Measurements from ENCODE around the gene ZNF215.
"Not testable (repeated sequence)": the region's sequence is repeated elsewhere in the genome, so short reads cannot be mapped to it uniquely, and the experiment has no call there.

Gene ZNF215

DNA sequence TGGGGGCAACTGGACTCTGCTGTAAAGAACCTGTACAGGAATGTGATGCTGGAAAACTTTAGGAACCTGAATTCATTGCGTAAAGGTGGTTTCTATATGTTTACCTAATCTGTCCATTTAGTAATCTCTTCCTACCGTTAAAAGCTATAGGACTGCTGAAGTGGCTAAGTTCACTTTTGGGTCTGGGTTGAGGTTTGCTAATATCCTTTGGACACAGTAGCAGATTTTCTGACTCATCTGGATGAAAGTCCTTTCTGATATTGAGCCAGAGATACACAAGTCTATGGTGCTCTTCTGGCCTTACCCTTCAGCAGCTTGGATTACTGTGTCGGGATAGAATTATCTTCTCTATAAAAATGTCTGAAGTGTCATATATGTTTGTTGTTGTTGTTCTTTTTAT, 16.9 kb downstream of the ZNF215 start:
- no peak for DNase-seq

DNA sequence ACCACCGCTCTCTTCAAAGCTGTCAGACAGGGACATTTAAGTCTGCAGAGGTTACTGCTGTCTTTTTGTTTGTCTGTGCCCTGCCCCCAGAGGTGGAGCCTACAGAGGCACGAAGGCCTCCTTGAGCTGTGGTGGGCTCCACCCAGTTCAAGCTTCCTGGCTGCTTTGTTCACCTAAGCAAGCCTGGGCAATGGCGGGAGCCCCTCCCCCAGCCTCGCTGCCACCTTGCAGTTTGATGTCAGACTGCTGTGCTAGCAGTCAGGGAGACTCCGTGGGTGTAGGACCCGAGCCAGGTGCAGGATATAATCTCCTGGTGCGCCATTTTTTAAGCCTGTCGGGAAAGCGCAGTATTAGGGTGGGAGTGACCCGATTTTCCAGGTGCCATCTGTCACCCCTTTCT, 28.0 kb downstream of the ZNF215 start:
- DNase-seq, result not testable (repeated sequence)

DNA sequence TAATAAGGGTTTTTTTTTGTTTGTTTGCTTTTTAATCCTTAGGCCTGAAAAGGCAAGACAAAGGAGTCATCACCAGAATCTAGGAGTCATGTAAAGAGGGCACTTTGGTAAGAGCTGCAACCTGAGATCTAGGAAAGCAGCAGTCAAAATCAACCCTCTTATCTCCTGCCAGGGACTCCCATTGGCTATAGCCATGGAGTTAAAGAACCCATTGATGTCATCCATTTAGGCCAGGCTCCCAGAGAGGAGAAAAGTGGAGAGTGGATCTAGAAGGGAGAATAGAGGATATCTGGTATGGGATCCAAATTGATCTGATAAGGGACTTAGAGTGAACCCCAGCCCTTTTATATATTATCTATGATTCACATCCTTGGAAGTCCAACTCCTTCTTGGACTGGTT, 35.9 kb downstream of the ZNF215 start:
- no peak for DNase-seq

DNA sequence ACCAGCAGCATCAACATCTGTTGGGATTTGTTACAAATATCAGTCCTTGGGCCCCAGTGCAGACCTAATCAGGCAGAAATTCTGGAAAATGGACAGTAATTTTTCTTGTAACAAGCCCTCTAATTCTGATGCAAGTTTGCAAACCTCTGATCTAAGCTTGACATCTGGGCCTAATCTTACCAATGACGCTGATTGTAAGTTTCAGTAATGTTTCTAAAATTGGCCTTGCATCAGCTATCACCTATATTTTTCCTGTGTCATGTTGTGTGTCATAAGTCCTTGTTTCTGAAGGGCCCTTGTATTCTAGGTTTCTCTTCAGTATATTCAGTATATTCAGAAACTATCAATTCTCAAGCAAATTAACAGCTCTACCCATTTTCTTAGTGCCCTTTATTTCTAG, 36.4 kb downstream of the ZNF215 start:
- no peak for DNase-seq

DNA sequence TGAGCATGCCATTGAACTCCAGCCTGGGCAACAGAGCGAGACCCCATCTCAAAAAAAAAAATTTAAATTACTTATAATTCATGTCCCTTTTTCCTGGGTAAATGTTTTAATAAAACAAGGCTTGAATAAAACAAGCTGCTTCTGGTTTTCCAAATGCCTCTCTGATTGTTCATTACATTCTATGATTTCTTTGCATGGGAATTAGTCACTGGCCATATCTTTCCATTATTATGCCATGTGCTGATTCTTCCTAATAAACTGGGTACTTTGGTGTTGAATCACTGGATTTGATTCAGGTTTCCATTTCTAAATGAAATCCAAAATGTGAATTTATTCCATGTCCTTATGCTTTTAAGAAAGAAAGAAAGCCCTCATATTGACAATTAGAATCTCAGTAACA, 42.6 kb downstream of the ZNF215 start:
- DNase-seq, result no peak

DNA sequence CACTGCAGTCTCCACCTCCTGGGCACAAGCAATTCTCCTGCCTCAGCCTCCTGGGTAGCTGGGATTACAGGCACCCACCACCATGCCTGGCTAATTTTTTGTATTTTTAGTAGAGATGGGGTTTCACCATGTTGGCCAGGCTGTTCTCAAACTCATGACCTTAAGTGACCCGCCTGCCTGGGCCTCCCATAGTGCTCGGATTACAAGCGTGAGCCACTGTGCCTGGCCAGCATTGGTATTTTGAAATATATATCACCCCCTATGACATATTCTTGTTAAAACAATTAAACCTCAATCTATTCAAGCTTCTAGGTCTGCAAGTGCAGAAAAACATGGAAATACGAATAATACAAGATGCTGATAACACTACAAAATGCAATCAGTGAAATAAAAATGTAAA, 43.6 kb downstream of the ZNF215 start:
- DNase-seq, result not testable (repeated sequence)

DNA sequence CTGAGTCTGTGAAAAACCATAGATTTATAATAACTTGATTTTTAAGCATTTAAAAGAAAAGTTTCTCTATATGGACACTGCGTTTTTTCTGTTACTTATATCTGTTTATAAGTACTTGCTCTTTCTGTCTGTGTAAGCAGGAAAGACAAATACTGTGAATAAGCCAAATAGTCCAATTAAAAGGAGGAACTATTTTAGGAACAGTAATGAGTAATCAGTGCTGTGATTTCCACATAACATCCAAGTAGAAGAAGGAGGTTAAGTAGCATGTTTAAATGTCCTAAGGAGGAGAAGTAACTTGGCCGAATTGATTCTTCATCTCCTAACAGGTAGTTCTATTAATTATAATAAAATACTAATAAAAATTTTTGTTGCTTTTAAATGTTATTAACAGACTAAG, 53.1 kb downstream of the ZNF215 start:
- no peak for DNase-seq

DNA sequence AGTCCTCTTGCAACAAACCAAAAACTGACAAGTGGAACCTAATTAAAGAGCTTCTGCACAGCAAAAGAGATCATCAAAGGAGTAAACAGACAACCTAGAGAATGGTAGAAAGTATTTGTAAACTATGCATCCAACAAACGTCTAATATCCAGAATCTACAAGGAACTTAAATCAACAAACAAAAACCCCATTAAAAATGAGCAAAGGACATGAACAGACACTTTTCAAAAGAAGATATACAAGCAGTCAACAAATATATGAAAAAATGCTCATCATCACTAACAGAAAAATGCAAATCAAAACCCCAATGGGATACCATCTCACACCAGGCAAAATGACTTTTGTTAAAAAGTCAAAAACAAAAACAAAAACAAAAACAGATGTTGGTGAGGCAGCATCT, 60.3 kb downstream of the ZNF215 start:
- DNase-seq, result no peak

DNA sequence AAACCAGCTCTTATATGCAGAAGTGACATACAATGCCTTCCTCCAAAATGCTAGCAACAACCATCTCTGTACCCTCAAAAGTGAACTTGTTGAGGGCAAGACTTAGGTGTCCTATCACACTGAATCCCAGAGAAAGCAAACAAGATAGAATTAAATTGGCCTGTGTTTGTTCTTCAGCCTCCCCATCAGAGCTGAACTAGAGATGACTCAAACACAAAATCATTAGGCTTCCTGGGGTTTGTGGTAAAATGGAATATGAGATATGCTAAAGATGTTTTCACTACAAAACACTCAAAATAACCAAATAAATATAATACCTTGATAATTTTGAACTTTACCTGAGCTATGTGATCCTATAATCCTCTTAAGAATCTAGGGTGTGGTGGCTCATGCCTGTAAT, 62.3 kb downstream of the ZNF215 start:
- DNase-seq, result no peak

DNA sequence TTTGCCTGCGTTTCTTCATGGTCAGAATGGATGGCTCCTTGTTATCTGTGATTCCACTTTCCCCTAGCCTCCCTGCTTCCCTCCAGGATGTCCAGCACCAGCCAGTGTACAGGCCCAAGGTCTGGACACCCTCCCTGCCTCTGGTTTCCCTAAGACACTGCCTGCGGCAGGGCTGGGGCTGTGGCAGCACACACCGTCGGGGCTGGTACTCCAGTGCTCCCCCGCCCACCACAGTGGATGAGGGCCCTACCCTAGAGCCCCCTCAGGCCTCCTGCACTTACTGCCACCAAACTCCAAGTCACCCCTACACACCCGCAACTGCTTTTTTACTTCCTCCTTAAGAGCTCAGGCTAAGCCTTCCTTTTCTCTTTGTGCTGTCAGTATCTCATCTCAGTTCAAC, 65.0 kb downstream of the ZNF215 start:
- no peak for DNase-seq

DNA sequence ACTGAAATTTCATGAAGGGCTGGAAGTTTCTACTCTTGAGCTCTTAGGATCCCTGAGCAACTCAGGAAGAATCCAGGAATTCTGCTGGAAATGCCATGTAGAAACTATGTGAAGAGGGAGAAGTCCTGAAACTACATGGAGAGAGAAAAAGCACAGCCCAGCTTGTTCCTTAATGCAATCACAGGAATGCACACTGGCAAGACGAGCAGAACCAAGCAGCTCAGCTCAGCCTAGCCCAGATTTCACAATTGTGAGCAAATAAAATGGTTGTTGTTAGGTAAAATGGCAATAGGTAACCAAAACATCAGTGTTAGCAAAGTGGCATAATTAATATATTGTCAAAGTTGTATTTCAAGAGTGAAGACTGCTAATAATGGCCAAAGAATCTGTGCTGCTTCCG, 65.8 kb downstream of the ZNF215 start:
- DNase-seq, result no peak

DNA sequence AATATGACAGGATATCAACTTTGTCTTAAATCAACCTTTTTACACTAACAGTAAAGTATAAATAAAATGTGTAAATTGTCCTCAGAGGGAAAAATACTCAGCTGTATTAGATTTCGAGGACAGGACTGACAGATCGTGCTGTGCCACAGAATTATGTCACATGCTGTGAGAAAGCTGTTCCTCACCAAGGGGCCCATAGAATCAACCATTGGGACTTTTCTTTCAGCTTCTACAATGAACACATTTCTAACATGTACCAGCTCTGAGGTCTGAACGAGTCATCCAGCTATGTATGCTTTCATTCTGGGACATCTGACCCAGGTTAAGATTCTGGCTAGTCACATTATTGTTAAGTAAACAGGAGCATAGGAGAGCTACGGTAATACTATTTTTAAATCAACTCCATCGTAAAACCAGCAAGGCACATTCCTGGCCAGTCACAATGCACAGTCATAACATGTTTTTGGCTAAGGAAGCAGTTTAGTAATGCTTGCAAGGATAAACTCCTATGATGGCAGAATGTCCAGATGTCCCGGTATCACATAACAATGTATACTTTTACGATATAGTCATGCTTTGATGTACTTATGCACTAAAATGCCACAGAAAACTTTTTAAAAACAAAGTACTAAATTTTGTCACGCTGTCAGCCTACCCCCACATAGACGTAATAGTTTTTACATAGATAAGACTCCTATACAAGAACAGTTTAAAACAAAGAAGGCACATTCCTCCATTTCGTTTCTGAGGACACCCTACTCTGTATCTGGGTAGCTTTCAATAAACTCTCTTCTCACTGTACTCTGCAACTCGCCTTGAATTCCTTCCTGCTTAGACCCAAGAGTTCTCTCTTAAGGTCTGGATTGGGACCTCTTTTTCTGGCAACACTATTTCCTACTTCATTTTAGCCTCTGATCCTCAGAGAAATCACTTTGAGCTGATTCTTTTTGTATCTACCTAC, 66.5 kb downstream of the ZNF215 start:
- no peak for DNase-seq

DNA sequence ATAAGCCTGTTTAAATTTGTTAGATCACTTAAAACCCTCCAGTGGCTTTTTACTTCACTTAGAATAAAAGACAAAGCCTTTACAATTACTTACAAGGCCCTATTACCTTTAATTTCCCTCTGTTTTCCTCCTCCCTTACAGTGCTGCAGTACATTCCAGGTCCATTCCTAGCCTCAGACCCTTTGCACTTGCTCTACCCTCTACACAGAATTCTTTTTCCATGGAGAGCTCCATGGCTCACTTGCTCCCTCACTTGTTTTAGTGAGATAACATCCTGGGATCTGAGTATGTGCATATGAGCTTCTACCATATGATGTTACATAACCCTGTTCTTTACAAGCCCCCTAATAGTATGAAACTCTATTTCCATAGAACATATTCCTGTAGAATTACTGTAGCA, 69.5 kb downstream of the ZNF215 start:
- DNase-seq, result no peak

DNA sequence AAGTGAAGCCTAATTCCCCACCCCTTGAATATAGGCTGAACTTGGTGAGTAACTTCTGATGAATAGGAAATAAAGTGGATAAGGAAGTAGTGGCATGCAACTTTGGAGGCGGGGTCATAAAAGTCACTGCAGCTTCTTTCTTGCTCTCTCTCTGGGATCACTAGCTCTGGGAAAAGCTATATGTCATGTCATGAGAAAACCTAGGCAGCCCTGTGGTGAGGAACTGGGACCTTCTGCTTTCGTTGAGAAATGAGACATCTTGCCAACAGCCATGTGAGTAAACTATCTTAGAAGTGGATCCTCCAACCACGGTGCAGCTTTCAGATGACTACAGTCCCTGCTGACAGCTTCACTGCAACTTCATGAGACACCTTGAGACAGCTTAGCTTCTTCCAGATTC, 78.3 kb downstream of the ZNF215 start:
- DNase-seq, result no peak

Data from NCI-H345 (cell line).